ENCODE results near the gene HLA-DRB1.
"Not testable (repeated sequence)": the region's sequence is repeated elsewhere in the genome, so short reads cannot be mapped to it uniquely, and the experiment has no call there.

Gene HLA-DRB1

GRCh38 chr6:32589596-32590449, at the start of gene HLA-DRB1:
TSS of gene HLA-DRB1 (minus strand) at chr6:32589848. CDS start at chr6:32589742, 106 bp downstream.
- no peak for DNase-seq

DNA sequence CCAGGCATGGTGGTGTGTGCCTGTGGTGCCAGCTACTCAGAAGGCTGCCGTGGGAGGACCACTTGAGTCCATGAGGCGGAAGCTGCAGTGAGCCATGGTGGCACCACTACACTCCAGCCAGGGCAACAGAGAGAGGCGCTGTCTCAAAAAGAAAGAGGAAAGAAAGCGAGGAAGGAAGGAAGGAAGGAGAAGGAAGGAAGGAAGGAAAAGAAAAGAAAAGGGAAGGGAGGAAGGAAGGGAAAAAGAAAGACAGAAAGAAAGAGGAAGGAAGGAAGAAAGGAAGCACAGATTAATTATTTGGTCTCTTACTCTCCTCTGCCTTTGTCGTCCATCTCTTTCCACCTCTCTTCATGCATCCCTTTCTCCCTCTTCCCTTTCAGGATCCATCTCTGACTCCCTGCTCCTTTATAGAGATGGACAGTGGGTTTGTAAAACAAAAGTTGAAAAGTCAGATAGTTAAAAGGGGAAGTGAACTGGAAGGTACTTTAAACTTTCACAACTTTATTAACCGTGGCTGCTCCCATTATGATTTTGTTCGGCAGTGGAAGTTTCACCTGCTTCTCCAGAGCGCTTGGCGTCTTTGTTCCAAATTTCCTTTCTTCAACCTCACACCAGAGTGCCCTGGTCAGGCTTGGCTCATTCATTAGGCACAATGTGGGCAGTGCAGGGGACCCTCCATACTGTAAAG, 49.0 kb upstream of the HLA-DRB1 start:
- no peak for DNase-seq

DNA sequence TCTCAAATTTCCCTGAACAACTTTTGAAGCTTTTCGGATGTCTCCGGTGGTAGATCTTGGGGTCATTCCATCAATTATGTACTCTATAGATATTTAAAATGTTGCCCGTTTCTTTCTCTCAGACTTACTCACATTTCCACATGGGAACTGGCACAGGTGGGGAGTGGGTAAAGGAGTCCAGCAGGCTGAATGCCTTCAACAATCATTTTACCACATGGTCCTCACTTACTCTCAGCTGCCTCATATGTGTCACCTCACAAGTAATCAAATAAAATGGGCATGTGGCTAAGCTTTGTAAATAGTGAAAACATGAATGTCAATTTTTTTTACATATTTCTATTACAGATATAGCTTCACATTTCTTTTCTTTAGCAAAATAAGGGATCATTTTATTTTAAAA, 48.2 kb upstream of the HLA-DRB1 start:
- no peak for DNase-seq

DNA sequence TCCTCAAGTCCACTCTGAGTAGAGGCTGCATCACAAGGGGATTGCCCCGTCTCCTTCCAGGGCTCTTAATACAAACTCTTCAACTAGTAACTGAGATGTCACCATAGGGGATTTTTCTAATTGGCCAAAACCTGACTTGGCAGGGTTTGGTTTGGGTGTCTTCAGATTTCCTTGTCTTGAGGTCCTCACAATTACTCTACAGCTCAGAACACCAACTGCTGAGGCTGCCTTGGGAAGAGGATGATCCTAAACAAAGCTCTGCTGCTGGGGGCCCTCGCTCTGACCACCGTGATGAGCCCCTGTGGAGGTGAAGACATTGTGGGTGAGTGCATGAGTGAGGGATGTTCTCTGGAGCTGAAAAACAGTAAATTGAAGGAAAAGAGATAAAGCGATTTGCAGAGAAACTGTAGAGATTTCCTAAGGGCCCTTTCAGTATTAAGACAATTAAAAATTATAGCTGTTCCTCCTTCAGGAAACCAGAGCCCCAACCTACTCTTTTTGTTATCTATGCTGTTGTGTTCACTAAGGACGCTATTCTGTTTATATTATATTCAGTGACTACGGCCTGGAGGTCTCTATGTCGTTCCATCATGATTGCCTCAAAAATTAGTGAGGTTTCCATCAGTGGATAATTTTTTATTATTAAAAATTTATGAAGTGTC, 47.7 kb upstream of the HLA-DRB1 start, which contains the start of gene HLA-DQA1:
TSS of gene HLA-DQA1 (plus strand) at position 188 of the 662 bp plus-strand sequence. CDS start at position 241, 53 bp downstream.
- no peak for DNase-seq

DNA sequence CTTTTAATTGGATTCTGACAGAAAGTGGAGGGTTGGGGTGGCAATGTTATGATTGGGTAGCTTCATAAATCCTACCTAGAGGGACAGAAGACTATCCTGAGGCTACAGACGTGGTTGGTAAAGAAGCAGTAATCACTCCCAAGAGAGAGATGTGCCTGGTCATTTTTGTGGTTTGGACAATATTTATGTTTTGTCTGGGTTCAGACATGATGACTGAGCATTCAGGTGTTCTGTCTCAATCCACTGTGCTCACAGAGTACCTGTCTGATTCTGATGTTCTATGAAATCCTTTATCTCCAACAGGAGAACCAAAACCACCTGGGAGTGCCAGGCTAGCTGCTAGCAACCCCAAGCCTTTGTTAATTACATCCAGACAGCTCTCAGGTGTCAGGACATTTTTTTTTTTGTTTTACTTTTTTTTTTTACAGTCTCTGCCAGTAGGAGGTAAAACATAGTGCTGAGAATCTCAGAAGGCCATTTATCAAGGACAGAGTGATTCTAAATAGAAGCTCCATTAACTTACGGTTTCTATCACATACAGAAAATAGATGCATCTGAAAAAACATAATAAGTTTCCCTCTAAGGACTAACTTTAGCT, 46.0 kb upstream of the HLA-DRB1 start:
- DNase-seq = no peak

DNA sequence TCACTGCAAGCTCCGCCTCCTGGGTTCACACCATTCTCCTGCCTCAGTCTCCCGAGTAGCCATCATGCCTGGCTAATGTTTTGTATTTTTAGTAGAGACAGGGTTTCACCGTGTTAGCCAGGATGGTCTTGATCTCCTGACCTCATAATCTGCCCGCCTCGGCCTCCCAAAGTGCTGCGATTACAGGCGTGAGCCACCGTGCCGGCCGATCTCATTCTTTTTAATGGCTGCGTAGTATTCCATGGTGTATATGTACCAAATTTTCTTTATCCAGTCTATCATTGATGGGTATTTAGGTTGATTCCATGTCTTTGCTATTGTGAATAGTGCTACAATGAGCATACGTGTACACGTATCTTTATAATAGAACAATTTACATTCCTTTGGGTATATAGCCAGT, 40.1 kb upstream of the HLA-DRB1 start:
- not testable (repeated sequence) for DNase-seq

DNA sequence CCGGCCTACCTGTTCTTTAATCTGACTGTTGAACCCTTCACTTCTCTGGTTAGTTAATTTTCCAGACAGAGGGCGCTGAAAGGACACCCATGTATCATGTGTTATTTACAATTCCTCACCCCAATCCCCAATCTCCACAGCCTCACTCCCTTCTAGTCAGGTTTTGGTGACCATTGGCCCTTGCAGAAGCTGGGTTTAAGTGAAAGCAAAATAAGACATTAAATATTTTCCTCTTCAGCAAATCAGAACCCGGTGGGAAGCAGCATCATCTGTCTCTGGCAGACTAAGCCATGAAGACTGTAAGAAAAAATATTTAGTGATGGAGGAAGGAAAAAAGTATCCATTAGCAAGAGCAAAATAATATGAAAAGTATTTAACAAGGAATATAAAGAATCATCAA, 38.2 kb upstream of the HLA-DRB1 start:
- no peak for DNase-seq

DNA sequence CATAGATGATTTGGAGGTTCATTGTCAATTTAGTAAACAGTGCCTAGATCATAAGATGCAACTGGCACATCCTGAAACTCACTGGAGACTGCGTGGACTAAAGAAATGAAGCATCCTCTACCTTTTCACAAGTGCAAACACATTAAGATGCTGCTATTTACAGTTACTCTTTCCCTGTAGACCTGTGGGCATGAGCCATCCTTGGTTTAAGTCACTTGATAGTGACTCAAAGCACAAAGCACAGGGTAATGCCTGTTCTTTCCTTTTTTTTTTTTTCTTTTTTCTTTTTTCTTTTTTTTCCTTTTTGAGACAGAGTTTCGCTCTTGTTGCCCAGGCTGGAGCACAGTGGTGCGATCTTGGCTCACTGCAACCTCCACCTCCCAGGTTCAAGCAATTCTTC, 37.6 kb upstream of the HLA-DRB1 start:
- DNase-seq = no peak

- DNase-seq = no peak
Measured at GRCh38 chr6:32625137-32625536, 35.5 kb upstream of the HLA-DRB1 start.

GRCh38 chr6:32624565-32624964, 34.9 kb upstream of the HLA-DRB1 start:
- DNase-seq = no peak

DNA sequence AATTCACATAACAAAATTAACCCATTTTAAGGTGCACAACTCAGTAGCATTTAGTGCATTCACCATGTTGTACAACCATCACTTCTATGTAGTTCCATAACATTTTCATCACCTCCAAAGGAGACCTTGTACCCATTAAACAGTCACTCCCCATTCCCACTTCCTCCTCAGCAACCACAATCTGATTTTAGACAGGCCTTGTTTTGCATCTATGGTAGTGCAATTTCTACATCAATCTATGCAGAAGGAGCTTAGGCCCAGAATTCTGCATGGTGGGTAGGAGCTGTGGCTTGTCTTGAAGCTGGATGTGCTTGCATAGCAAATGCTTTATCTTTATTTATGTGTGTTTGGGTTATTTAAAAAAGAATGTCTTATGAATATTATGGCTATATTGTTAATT, 34.0 kb upstream of the HLA-DRB1 start:
- DNase-seq = no peak

DNA sequence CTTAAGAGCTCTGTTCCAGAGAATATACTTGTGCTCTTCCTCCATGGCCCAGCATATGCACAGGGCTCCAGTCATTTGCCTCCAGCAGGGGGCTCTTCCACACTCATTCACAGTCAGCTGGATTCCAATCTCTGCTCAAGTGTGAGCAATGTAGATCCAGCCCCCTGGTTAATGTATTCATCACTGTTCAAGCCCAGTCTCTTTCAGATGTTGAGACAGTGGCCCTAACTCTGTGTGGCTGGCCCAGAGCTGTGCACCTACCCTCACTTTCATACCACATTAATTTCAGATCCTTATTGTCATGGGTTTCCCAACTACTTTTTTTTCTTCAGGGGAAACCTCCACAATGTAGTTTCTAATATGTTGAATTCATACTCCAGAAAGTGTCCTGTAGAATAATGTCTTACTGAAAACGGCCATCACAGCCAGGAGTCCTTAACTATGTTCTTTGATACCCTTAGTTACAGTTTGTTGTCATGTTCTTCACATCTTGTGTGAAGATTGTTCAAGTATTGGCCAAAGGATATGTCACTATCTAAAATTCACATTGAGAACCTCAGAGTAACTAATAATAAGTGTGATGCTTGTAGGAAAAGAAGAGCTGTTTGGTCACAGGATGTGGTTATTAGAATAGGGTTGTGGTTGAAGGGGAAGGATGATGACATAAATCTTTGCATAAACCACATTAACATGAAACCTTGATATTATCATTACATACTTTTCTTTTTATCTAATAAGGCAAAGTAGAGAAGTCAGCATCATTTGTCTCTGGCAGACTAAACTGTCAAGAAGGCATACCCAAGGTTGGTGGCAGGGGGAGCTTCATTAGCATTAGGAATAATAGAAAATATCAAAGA, 33.1 kb upstream of the HLA-DRB1 start:
- DNase-seq = peak; percentile 52

DNA sequence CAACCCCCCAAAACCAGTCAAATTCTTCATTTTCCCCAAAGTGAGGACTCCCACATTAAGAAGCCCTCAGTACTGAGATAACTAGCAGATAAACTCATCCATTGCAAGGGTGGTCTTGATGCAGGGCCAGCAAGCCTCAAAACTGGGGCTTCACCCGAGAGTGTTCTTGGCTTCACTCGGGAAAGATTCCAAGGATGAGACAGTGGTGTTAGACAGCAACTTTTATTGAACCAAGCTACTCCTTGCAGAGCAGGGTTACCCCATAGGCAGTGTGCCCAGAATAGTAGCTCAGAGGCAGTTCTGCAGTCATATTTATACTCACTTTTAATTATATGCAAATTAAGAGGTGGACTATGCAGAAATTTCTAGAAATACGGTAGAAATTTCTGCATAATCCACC, 31.7 kb upstream of the HLA-DRB1 start:
- DNase-seq = no peak

DNA sequence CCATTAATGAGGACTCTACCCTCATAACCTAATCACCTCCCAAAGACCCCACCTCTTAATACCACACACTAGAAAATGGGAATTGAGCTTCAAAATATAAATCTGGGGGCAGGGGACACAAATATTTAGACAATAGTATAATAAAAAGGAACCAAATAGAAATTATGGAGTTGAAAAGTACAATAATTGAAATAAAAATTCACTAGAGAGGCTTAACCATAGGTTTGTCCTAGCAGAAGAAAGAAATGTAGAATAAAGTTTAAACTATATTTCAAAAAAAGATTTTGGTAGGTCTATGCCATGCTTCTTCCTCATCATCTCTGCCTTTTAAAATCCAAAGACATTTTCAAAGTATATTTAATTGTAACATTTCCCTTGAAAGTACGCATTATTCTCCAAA, 28.1 kb upstream of the HLA-DRB1 start:
- DNase-seq = no peak

- no peak for DNase-seq
Measured at GRCh38 chr6:32615885-32616532, 26.4 kb upstream of the HLA-DRB1 start.

- DNase-seq = no peak
Measured at GRCh38 chr6:32614366-32615081, 24.9 kb upstream of the HLA-DRB1 start.

GRCh38 chr6:32613475-32613874, 23.8 kb upstream of the HLA-DRB1 start:
- DNase-seq = no peak

DNA sequence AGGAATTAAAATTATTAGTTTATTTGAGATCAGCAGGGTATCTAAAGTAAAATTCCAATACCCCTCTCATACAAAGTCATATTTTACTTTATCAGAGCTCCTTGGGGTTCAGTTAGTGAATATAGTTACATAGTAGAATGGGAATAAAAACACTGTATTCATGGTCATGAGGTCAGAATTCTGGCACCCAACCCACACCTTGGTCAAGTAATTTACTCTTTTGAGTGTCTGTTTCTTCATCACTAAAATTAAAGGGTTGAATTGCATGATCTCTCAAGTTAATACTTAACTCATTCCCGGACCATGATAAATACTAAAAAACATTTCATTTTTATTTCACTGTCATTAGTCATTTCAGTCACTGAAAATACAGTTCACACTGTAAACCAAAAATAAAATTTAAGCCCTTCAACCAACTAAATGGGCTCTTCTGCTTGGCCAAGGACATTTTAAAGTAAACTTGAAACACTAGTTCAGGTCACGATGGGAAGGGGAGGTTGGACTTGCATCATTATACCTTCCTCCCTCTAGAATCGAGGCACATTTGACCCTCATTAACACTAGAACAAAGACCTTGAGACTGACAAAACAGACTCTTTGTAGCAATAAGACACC, 21.1 kb upstream of the HLA-DRB1 start:
- DNase-seq = no peak

GRCh38 chr6:32609731-32610640, 20.3 kb upstream of the HLA-DRB1 start:
- peak; percentile 52 for DNase-seq

DNA sequence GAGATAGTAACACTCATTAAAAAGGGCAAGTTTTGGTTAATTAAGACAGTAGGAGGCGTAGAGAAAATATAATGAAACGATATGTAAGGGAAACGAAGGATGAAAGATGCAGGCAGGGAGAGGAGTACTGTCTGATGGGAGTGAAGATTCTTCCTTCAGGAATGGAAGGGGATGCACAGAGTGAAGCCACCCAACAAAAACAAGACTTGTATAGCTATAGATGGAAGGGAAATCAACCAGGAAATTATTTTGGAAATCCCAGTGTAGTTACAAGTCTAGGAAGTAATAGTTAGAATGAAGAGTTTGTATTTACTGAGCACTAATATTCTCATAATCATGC, 19.7 kb upstream of the HLA-DRB1 start:
- DNase-seq = no peak

All from activated CD8-positive, alpha-beta memory T cell treated with anti-CD3 and anti-CD28 coated beads, Interleukin-2, amount 50 U/mL, for 4 hours (primary cell).